HG03575 (cell line): ENCODE data around the gene NKAPL.

Experiments
- ATAC-seq: cut with Tn5 transposase; IDR thresholded peaks from one replicate; pipeline ENCODE4 v1.9.1; 2021; ENCODE audit not compliant: unreplicated experiment, insufficient number of reproducible peaks, low FRiP score; ENCODE audit errors: extremely low read depth

NKAPL gene

GRCh38 chr6:28258877-28259777 is at the start of gene NKAPL:
NKAPL (plus strand) TSS chr6:28259297; CDS start chr6:28259372, 75 bp downstream.
- ATAC-seq, result no peak

DNA sequence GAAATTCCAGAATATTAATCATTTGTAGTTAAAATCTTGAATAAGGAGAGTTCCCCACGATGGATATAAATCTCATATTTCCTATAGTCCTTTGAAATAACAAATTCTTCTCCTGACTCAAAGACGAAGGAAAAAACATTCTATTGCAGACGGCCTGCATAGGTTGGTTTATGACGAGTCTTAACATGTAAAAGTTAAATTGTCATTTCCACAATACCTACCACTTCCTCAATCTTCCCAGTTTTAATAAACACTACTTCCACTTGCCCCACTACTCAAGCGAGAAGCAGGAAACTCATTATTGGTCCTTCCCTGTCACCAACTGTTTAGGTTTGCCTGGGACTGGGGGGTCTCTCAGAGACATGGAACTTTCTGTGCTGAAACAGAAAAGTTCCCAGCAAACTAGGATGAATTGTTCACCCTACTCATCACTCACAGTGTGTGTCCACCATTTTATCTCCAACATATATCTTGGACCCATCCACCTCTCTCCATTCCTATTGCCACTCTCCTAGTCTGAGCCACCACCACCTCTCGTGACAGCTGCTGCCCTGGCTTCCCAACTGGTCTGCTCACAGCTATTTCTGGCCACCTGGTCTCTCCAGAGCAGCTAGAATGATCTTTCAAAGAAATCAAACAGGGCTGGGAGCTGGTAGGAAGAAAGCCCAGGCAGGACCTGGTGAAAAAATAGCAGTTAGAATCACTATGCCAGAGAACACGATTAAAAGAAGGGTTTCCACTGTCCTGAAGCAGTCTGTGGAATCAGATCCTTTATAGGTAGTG is 49.2 kb upstream of the NKAPL start:
- ATAC-seq, result no peak

DNA sequence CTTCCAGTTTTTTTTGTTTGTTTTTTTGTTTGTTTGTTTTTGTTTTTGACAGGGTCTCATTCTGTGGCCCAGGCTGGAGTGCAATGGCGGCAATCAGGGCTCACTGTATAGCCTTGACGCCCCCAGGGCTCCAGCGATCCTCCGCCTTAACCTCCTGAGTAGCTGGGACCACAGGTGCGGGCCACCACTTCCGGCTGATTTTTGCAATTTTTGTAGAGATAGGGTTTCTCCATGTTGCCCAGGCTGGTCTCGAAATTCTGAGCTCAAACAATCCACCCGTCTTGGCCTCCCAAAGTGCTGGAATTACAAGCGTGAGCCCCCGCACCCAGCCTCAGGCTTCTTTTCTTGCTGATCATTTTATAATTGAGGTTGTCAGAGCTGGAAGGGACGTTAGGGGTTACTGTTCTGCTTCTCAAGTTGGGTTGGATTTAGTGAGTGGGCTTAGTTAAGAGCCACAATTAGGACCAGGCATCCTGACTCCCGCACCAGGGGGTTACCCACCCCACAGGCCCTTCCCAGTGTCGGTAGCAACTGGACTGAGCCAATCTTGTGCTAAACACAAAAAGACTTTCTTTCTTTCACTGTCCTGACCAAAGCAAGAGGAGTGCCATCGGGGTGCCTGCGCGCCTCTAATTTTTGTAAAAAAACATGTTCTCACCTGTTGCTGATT is 47.1 kb upstream of the NKAPL start:
- no peak for ATAC-seq

DNA sequence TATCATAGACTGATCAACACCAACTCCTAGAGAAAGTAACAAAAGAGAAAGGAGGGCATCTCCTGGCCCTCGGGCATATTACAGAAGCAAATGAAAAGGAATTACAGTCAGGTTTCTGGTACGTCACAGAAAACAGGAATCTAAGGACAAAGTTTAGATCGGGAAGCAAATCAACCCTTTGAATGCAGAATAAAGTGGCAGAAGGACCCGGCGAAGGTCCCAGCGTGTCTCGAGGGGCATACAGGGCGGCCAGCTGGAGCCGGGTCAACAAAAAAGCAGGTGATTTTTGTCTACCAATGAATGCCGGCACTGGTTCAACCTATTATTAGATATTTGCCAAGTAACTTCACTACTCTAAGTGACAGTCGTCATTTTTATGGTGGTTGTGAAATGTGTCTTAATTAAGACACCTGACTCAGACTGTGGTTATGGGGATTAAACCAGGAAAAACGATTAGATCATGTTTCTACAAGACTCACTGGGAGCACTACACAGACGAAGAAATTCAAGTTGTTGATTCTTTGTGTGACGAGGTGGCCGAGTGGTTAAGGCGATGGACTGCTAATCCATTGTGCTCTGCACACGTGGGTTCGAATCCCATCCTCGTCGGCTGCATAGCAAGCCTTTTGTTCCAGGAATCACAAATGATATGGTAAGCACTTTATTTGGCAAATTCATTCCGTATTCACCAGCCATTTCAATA is 46.4 kb upstream of the NKAPL start:
- ATAC-seq, result no peak

DNA sequence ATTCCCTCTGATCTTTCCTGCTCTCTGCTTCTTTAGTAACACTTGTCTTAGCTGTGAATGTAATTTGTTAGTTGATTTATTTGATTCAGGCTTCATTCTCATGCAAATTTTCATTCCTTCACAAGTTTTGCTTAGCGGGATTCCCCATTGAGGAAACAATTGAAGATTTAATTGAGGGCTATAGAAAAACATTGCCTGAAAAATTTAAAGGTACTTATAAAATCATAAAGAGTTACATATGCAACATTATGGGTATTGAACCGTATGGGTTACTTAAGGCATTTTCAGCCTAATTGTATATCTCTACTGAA is 45.9 kb upstream of the NKAPL start:
- no peak for ATAC-seq

DNA sequence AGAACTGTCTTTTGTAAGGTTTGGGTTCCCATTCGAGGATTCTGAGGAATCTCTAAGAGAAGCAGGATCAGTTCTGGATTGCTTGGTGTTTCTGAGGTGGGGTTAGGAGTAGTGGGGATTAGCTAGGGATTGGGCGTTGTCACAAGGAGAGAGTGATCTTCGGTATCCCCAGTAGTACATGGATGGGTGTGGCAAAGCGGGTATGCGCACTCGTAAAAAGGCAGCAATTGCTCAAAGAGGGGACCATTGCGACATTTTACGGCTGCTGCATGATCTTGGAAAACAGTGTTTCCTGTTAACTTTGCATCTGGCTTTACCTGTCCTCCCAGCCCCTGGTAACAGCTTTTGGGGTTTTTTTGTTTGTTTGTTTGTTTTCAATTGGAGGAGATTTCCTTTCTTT is 43.7 kb upstream of the NKAPL start:
- no peak for ATAC-seq

DNA sequence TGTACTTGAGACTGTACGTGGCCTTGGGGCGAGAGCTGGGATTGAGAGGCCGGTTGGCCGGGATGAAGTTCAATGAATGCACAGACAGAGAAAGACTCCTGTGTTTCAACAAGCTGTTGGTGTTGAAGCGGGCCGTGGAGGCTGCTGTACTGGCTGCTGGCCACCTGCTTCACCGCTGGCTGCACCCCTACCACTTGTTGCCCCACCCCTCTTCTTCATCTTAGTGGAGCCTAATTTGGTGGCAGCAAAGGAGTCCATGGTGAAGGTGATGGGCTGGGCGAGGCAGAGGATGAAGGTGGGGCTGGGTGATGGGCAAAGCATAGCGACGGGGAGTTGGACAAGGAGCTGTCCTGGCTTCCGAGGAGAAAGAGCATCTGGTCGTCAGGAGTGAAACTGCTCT is 41.2 kb upstream of the NKAPL start:
- ATAC-seq, result no peak

GRCh38 chr6:28218312-28219248 is 40.5 kb upstream of the NKAPL start:
- ATAC-seq, result no peak

- ATAC-seq, result no peak
These were observed 38.6 kb upstream of the NKAPL start for GRCh38 chr6:28220257-28221133.

- no peak for ATAC-seq
These were observed 34.7 kb upstream of the NKAPL start for GRCh38 chr6:28224131-28225055.

DNA sequence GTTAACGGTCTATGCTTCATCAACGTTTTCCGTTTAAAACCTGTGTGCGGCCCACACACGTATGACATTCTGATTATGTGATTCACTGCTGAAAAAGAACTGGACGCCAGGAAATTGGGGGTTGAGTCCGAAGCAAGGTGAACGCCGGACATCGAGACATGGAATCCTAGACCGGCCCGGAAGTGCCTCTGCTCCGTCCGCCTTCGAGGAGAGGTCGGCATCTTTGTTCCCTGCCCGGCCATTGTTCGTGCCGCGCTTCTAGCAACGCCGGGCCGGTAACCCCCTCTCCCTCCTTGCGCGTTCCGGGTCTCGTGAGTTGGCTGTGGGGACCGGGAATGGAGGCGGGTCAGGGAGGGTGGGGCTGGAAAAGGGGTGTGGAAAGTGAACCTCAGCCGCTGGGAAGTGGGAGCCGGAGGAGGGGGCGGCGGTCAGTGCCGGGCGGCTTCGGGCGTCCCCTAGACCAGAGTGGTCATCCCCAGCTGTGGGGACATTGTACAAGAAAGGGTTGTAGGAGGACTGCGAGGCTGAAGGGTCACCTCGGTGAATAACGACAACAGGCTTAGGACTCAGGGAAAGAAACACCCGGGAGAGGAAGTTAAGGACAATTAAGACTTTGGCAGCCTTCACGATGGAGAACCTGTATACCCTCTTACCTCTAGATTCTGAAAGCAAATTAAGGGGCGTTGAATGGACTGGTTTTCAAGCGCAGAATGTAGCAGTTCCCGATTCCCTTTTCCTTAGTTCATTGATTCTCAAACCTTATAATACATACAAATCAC is 33.9 kb upstream of the NKAPL start, which contains the start of gene ZSCAN9:
TSS of gene ZSCAN9 (plus strand) at position 220 of the 779 bp plus-strand sequence. CDS start 1,810 bp downstream, outside the sequence.
- no peak for ATAC-seq

DNA sequence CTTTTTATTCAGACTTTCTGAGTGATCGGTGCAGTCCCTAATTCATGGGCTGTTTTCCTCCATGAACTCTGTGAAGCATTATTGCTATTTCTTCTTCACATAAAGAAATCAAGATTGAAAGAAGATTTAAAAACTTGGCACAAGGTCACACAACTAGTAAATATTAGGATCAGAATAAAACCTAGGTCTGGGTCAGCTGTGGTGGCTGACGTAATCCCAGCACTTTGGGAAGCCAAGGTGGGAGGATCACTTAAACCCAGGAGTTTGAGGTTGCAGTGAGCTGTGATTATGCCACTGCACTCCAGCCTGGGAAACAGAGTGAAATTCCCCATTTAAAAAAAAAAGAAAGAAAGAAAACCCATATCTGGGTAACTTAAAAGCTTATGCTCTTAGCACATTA is 32.6 kb upstream of the NKAPL start:
- ATAC-seq, result no peak

DNA sequence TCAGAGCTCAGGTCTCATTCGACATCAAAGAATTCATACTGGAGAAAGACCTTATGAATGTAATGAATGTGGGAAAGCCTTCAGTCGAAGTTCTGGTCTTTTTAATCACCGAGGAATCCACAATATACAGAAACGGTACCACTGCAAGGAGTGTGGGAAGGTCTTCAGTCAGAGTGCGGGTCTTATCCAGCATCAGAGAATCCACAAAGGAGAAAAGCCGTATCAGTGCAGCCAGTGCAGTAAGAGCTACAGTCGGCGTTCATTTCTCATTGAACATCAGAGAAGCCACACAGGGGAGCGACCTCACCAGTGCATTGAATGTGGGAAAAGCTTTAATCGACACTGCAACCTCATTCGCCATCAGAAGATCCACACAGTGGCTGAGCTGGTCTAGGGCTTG is 26.3 kb upstream of the NKAPL start:
- no peak for ATAC-seq

GRCh38 chr6:28235912-28236452 is 23.1 kb upstream of the NKAPL start:
- ATAC-seq, result no peak

DNA sequence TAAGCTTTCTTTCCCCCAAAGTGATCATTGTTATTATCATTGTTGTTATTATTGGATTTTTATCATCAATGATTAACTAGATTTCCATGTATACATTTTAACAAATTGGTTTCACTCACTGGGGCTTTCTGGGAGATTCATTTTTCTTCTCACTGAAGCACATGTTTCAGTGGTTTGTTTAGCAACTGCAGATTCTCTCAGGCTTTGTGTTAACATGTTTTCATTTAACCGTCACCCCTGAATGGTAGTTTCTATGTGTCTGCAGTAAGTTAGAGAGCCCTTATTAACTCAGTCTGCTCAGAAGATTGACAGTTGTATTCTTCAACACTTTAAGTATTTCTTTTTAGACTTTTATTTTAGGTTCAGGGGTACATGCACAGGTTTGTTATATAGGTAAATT is 19.5 kb upstream of the NKAPL start:
- no peak for ATAC-seq
